NT2/D1 (cell line): ENCODE results near the gene PARL.

ENCODE experiments used
- SUZ12 ChIP-seq: IDR thresholded peaks from 2 replicates; pipeline ENCODE4 v1.6.1; 2011; ENCODE audit not compliant: insufficient read length, insufficient read depth; ENCODE audit errors: extremely low read depth
- YY1 ChIP-seq: IDR thresholded peaks from 2 replicates; pipeline ENCODE4 v1.6.1; 2011; ENCODE audit not compliant: insufficient read length, insufficient read depth

DNA sequence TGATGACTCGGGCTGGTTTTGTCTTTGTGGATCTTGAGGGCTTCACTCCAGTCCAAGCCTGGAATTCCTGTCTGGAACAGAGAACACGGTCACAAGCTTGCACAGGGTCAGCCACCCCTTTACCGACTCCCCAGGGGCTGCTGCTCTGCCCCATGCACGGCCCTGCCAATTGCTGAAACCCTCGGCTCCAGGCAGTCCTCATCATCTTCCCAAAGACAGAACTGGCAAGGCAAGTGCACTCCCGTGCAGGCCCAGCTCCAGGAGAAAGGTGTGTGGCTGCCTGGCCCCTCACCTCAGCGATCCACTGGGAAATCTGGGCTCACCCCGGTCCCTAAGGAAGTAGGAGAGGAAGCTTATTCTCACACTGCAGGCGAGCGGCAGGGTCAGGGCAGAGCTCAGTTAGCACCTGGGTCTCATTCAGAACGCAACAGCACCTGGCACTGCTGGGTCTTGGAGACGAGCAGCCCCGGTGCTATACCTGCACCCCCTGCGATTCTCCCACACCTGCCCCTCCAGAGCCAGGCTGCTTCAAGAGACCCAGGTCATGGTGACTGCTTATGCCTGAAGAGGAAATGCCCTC is 66.5 kb downstream of the PARL start:
- no peak for TF ChIP-seq YY1
- no peak for TF ChIP-seq SUZ12
